Posterior cingulate gyrus (tissue), 11 donors: Measurements from ENCODE around the gene MATN4.

Source experiments
- DNase-seq, 10 donors: peaks; one replicate each; pipeline versions ENCODE4 v3.0.0 to v3.0.0-alpha.2; 2020 to 2021; ENCODE audit warnings: mixed read lengths in 3 of 10
- intact Hi-C: fragments of 100-400 bp; cut with DNase I; formaldehyde crosslinking; loops from one replicate; pipeline ENCODE4 v1.15.1; 2023

Gene MATN4

DNA sequence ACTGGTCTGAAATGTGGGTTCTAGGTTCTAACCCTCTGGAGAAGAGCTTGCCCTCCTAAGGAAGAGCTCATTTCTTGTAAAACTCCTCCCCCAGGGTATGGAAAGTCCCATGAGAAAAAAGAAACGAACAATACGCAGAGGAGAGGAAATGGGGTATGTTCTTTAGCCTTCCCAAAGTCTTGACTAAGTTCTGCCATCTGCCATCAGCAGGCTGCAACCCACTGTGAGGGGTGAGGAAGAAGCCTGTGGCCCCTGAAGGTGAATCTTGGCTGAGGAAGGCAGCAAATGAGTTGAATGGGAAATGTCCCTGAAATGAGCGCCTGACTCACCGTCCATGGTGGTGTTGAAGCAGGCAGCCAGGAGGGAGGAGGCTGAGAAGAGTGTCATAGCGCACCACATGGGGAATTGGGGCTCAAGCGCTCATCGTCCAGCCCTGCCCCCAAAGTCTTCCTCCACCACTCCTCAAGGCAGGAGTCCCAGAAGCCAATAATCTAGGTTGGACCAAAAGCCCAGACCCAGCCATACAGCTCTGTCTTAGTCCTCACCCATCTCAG lies 10.4 kb upstream of the MATN4 start:
- no peak for DNase-seq
- intact Hi-C loops: no loop called here

DNA sequence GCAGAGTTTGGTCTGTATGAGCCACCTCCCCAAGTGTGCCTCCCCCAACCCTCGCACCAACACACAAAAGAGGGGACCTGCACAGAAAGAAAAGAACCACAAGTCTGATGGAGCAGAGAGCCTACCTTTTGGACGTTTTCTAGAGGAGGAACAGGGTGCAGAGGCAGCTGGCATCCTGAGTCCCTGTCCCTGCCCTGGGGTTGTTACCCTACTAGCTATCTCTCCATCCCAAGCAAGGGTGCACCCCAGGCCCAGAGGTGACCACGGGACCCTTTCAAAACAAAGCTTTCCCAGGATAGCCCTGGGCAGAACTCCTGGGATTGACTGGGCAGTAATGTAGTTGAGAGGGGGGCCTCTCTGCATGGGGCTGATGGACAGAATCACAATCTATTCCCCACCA lies 9.7 kb upstream of the MATN4 start:
- intact Hi-C loops: no loop called here
- no peak for DNase-seq

DNA sequence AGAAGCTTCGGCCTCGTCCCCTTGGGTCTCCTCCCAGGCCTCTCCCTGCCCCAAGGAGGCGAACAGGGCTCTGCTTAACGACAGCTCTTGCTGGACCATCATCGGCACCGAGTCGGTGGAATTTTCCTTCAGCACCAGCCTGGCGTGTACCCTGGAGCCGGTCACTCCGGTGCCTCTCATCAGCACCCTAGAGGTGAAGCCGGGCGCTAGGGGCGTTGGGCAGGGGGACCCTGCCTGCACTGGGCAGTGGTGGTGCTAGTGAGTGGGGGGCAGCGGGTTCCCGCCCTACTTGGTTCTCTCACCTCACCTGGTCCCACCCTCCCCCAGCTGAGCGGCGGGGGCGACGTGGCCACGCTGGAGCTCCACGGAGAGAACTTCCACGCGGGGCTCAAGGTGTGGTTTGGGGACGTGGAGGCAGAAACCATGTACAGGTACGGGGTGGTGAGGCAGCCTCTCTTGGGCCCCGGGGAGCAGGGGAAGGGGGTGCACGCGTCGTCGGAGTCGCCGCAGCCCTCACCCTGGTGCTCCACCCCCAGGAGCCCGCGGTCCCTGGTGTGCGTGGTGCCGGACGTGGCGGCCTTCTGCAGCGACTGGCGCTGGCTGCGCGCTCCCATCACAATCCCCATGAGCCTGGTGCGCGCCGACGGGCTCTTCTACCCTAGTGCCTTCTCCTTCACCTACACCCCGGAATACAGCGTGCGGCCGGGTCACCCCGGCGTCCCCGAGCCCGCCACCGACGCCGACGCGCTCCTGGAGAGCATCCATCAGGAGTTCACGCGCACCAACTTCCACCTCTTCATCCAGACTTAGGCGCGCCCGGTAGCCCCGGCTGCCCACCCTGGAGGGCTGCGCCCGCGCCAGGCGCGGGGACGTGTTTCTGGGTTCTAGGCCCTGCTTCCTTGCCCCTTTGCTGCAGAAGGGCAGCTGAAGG lies 8.3 kb upstream of the MATN4 start:
- DNase-seq: no peak
- intact Hi-C loops: no loop called here

DNA sequence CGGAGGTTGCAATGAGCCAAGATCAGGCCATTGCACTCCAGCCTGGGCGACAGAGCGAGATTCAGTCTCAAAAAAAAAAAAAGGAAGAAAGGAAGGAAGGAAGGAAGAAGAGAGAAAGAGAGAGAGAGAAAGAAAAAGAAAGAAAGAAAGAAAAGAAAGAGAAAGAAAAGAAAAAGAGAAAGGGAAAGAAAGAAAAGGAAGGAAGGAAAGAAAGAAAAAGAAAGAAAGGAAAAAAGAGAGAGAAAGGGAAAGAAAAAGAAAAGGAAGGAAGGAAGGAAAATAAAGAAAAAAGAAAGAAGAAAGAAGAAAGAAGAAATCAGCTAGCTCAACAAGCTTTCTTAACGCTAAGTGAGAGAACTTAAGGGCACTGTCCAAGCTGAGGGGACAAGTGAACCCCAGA lies 7.6 kb upstream of the MATN4 start:
- intact Hi-C loops: no loop called here
- DNase-seq: no peak

DNA sequence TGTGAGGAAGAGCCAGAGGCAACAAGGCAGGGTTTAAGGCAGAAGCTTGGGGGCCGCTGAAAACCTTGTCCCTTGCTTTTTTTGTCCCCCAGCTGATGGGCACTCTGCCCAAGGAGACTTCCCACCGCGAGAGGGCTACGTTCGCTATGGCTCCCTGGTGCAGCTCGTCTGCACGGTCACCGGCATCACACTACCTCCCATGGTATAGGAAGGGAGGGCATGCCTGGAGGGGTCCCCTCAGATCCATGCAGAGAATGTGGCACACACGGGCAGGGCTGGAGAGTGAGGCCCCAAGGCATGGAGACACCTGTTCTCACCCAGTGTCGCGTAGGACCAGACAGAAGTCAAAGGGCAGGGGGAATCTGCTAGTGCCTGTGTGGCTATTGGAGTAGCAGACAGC lies 5.8 kb upstream of the MATN4 start:
- no peak for DNase-seq
- intact Hi-C loops: no loop called here

DNA sequence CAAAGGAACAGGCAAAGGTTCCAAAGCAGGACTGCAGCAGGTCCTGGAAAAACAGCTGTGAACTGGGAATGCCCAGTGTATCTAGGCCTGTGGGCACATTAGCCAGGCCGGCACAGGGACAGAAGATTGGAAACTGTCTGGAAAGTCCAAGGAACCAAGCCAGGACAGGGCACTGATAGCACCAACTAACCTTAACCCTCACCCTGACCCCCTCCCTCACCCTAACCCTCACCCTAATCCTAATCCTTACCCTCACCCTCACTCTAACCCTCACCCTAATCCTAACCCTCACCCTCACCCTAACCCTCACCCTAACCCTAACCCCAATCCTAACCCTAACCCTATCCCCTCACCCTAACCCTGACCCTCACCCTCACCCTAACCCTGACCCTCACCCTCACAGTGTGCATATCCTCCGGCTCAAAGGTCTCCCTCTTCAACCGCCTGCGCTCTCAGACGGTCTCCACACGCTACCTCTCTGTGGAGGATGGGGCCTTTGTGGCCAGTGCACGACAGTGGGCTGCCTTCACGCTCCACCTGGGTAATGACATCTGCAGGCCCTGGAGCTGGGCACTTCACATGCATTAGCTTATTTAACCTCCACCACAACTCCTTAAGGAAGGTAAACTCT lies 5.1 kb upstream of the MATN4 start:
- intact Hi-C loops: no loop called here
- no peak for DNase-seq

DNA sequence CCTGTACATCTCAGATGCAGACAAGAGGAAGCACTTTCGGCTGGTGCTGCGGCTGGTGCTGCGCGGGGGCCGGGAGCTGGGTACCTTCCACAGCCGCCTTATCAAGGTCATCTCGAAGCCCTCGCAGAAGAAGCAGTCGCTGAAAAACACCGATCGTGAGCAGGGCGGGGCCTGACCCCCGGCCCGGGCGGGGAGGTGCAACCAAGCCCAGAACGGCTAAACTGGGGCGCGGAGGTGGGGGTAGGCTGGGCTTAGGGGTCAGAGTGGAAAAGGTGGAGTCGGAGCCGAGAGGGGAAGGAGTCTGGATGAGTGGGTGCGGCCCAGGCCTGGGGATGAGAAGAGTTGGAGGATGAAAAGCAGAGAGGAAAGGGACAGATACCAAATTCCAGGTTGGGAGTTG lies 4.1 kb upstream of the MATN4 start:
- intact Hi-C loops: no loop called here
- no peak for DNase-seq

DNA sequence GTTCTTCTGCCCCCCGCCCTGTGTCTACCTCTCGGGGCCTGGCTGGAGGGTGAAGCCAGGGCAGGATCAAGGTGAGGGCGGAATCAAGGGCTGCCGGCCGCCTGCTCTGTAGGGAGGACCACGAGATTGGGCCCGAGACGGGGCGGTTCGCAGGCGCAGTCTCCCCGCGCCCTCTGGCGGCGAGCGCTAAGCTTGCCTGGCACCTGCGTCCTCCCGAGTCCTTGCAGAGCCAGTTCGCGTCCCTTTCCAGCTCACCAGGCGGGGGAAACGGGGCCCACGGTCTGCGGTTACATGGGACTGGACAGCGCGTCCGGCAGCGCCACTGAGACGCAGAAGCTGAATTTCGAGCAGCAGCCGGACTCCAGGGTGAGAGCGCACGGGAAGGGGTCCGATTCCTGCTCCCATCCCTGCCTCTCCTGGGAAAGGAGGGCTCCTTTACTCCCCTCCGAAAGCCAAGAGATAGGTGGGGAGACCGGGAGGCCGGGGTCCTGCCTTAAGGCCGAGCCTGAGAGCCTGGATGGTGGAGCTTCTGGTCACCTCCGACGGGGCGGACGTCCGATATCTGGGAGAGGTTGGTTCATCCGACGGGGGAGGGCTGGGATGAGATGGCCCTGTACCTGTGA lies 3.6 kb upstream of the MATN4 start:
- intact Hi-C loops: no loop called here
- peak in 8 of 10 donors; percentile 51 to 94 (median 67) for DNase-seq

DNA sequence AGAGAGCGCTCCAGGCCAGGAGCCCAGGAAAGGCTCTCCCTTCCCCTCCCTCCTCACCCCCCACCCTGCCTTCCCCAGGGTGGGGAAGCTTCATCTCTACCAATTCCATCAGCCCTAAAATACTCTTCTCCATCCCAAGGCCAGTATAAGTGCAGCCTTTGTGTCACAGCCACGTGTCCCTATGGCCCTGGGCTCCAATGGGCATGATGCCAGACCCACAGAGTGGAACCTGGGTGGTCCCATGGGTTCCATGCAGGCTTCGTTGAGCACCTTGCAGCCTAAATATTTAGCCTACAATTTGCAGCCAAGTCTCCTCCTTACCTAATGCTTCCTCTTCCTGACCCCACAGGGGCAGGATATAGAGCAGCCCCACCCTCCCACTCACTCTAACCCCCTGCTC lies 976 bp upstream of the MATN4 start:
- intact Hi-C loops: no loop called here
- DNase-seq: no peak

DNA sequence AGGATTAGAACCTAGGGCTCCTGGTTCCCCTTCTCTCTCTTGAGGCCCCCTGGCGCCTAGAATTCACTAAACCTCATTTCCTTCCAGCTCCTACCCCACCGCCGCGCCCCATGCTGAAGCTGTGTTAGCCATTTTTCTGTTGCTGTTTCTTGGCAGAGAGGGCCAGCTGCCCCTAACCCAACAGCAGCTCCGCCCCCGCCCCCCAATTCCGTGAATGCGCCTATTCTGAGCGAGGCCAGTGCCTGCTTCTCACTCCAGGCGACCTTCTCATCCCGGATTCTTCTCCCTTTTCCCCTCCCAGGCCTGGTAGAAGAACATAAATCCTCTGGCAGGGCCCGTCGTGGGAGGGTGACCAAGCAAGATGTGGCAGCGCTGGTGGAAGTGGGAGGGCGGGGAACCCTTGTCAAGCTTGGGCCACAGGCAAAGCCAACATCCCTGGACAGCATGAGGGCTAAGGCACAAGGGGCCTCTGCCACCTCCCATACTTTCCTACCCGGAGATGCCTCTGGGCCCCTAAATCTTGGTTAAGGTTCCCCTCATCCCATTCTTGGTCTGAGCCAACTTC lies 941 bp downstream of the MATN4 start:
- no peak for DNase-seq
- intact Hi-C loops: no loop called here

DNA sequence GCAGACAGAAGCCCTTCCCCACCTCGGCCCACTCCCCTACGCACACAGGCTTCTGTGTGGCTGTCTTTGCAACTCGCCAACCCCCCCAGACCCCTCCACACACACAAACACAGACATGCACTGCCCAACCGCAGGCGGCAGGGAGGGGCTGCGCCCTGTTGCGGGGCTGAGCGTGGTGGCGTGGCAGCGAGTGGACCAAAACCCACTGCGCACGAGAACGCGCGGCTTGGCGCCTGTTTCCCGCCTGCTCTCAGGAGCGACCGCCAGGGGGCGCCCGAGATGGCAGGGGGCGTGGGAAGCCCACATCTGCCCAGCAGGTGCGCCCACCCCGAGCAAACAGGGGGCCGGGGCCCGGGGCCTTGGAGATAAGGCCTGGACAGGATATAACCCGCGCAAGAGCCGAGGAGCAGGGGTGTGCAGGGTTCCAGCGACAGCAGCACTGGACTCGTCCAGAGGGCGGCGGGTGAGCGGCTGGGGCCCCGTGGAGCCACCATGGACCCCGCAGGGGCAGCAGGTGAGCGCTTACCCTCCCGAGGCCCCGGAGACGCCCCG lies 1.6 kb downstream of the MATN4 start, which contains the start of gene RBPJL:
RBPJL (plus strand) TSS at position 410 of the 552 bp plus-strand sequence; CDS start at position 493, 83 bp downstream.
- intact Hi-C loops: no loop called here
- no peak for DNase-seq

DNA sequence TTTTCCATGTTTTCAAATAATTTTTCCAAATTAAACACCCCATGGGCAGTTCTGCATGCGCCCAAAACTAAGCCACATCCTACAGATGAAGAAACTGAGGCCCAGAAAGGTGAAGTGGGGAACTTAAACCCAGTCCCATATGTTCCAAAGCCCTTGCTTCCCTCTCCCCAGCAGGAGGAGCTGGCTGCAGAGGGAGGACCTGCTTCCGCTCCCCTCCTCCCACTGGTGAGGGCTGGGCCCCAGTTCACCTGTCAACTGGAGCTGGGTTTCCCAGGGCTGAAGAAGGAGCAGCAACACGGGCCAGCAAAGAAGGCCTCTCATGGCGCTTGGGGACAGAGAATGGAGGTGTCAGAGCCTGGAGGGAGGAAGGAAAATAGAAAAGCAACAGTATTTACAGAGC lies 2.8 kb downstream of the MATN4 start:
- intact Hi-C loops: no loop called here
- DNase-seq: no peak

DNA sequence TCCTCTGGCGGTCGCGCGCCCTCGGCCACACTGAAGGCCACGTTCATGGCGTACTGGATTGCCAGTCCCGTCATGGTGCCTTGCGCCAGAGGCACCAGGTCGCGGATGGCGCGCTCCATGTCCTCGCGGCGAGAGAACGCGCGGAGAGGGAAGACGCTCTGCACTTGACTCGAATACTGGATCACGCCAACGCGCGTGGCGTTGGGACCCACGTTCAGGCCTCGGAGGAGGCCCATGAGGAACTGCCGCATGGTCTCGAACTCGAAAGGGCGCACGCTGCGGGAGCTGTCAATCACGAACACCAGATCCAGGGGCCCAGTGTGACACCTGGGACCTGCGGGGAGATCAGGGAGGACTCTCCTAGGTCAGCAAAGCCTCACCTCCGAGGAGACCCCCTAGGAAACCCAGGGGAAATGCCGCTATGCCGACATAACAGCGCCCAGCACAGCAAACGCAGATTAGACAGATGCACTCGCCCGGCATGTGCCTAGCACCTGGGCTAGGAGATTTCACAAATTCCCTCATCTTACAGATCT lies 3.6 kb downstream of the MATN4 start:
- intact Hi-C loops: no loop called here
- DNase-seq: no peak

DNA sequence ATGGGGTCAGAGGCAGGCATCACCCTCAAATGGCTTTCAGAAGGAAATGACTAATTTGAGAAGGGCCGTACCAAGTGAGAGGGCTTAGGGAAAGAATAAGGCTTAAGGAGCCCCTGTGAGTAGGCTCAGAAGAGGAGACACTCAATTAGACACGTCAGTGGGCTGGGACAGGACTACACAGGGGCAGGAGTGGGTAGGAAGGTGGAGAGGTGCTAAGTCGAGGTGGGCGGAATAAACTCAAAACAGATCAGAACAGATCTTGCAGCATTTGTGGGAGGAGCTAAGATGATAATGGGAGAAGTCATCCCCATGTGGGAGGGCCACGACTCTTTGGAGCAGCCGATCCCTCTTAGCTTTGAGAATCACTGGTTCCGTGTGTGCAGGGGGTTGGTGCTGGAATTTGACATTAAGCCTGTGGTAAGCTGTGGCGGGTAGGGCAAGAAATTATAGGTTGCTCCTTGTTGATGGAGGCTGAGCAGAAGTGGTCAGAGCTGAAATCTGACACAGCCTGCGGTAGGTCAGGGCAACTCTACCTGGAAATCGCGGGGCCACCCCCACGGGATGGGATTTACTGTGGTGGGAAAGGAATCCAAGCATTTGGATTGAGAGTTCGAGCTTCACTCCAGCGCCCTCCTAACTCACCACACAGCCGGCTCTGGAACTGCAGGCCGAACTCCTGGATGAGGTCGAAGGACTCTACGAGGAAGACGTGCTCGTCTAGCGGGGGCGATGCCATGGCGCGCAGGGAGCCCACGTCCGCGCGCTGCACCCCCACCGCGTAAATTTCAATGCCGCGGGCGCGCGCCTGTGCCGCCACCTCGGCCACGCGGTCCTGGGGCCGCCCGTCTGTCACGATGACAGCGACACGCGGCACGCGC lies 4.3 kb downstream of the MATN4 start:
- DNase-seq: no peak
- intact Hi-C loops: no loop called here

DNA sequence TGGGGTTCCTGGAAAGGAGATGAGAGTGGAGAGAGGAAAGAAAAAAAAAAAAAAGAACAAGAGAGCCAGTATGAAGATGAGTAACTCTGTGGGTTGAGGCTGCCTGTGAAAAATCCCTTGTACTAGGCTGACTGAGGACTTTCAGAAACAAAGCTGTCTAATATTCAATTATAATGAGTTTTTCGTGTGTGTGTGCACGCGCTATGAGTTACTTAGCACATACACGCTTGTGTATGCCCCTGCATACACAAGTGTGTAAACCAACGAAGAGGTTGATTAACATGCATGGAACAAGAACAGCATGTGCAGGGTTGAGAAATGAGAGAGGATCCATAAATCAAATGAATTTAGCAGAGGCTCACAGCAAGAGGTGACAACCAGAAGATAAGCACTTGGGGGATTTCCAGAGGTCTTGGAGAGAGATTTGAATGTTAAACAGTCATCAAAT lies 6.3 kb downstream of the MATN4 start:
- no peak for DNase-seq
- intact Hi-C loops: no loop called here

DNA sequence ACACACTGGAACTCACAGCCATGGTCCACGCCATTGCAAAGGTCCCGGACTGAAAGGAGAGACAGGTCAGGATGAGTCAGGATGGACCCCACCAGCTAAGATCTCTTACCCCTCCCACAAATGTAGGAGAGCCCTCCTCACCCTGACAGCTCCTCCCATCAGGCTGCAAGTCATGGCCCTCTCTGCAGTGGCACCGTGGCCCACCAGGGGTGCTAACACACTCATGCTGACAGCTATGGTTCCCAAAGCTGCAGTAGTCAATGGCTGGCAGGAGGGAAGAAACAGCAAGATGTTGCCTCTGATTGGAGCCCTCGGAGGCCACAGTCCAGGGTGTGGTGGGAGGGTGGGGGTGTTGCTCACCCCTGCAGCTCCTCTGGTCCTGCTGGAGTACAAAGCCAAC lies 7.1 kb downstream of the MATN4 start:
- intact Hi-C loops: no loop called here
- DNase-seq: peak in 1 of 10 donors; percentile 62

DNA sequence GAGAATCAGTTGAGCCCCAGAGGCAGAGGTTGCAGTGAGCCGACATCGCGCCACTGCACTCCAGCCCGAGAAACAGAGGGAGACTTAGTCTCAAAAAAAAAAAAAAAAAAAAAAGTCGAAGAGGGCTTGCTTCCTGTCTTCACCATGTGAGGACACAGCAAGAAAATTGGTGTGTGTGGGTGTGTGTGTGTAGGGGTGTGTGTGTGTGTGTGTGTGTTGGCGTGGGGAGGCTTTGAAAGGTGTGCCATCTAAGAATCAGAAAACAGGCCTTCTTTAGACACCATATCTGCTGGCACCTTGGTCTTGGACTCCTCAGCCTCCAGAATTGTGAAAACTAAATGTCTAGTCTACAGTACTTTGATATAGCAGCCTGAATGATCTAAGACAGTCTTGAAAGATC lies 8.3 kb downstream of the MATN4 start:
- no peak for DNase-seq
- intact Hi-C loops: no loop called here

DNA sequence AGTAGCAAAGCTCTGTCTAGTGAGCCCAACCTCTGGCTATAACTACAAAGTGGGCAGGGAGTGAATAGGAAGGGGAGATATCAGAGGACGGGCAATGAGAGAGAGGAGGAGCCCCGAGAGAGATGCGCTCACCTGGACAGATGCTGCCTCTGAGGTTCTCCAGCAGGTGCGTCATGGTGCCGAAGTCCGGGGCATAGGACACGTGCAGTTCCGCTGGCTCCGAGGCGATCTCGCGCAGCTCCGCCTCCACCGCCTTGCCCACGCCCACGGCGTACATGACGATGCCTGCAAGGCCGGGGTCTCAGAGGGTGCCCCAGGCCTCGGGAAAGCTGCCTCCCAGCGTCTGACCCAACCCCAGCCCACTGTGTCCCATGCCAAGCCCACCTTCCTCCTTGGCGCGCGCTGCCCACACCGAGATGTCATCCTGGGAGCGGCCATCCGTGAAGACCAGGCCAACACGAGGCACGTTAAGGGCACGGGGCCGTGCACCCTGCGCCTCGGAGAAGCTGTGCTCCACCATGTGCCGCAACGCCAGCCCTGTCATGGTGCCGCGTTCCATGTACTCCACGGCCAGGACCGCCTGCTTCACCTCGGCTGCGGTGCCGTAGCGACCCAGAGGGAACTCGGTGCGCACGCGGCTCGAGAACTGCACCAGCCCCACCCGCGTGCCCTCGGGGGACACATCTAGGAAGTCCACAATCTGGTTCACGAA lies 10.2 kb downstream of the MATN4 start:
- DNase-seq: peak in 1 of 10 donors; percentile 71
- intact Hi-C loops: no loop called here

DNA sequence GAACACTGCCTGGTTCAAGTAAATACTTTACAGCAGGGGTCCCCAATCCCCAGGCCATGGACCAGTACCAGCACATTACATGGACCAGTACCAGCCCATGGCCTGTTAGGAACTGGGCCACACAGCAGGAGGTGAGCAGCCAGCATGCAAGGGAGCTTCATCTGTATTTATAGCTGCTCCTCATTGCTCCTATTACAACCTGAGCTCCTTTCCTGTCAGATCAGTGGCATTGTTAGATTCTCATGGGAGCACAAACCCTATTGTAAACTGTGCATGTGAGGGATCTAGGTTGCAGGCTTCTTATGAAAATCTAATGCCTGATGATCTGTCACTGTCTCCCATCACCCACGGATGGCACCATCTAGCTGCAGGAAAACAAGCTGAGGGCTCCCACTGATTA lies 13.4 kb downstream of the MATN4 start:
- intact Hi-C loops: loop anchor here (5.0 kb wide), 3 partner anchors 197 to 282 kb away; no protein-coding TSS in a partner anchor
- DNase-seq: no peak
